HepG2 (cell line): ENCODE data around the gene FOXK2.

Source experiments
- AKNA ChIP-seq: sonication (generic); formaldehyde crosslinking; IDR thresholded peaks from 2 replicates; pipeline ENCODE4 v1.4.0; 2020; ENCODE audit warnings: missing genetic modification reagents, borderline replicate concordance
- CTCF ChIP-seq: sonication (generic); formaldehyde crosslinking; IDR thresholded peaks from 2 replicates; pipeline ENCODE4 v1.5.0; 2020; ENCODE audit warnings: mild to moderate bottlenecking, missing genetic modification reagents, moderate library complexity
- TP53 ChIP-seq: sonication (generic); formaldehyde crosslinking; conservative IDR thresholded peaks from 2 replicates; pipeline ENCODE4 v1.4.0; 2020; ENCODE audit warnings: missing genetic modification reagents

GRCh38 chr17:82552580-82552979, 33.0 kb downstream of the FOXK2 start:
- TF ChIP-seq CTCF (no peak), AKNA (no peak), TP53 (CRISPR knock-in tag) (no peak)
